Measurements from ENCODE around the gene METTL21C.

METTL21C gene

DNA sequence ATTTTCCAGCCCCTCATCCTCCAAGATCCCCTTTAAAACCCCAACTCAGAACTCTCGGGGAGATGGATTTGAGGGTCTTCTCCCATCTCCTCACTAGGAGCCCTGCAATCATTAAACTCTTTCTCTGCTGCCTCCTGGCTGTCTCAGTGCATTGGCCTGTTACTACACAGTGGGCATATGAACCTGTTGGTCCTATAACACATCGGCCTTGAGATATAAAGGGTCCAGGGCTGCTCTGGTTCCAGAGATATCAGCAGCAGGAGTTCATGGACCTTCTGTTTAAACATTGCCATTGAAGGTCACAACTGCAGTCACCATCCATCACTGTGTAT, 3.8 kb upstream of the METTL21C start:
- no peak overlapping the region for H3K4me3 ChIP-seq (ENCODE audit: low read depth, low read length)
- TF ChIP-seq CTCF (IDR thresholded peaks at IDR 0.05; ENCODE audit: borderline replicate concordance, insufficient read depth, low read depth, low read length), result no peak

GRCh38 chr13:102697929-102698648, 3.2 kb upstream of the METTL21C start:
- no peak overlapping the region for H3K4me3 ChIP-seq (ENCODE audit: low read depth, low read length)
- TF ChIP-seq CTCF (IDR thresholded peaks at IDR 0.05; ENCODE audit: borderline replicate concordance, insufficient read depth, low read depth, low read length), result no peak

GRCh38 chr13:102697264-102697663, 2.4 kb upstream of the METTL21C start:
- TF ChIP-seq CTCF (IDR thresholded peaks at IDR 0.05; ENCODE audit: borderline replicate concordance, insufficient read depth, low read depth, low read length), result no peak
- no peak overlapping the region for H3K4me3 ChIP-seq (ENCODE audit: low read depth, low read length)

GRCh38 chr13:102696465-102696864, 1.6 kb upstream of the METTL21C start:
- no peak overlapping the region for H3K4me3 ChIP-seq (ENCODE audit: low read depth, low read length)
- no peak for TF ChIP-seq CTCF (IDR thresholded peaks at IDR 0.05; ENCODE audit: borderline replicate concordance, insufficient read depth, low read depth, low read length)

DNA sequence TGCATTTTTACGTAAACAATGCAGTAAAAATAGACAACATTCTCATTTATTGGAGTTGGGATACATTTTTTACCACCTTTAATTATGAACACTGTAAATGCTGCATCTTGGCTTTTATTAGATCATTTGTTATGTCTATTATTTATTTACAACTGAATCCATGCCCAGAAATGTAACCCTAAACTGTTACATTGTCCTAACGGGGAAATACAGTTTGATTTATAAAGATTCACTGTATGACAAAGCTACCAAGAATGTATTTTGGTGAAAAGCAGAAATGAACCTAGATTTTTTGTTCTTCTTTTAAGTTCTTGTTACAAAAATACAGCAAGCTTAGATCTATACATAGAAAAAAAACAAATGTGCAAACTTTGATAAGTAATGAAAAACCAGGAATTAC, 1.1 kb downstream of the METTL21C start:
- no peak for TF ChIP-seq CTCF (IDR thresholded peaks at IDR 0.05; ENCODE audit: borderline replicate concordance, insufficient read depth, low read depth, low read length)
- no peak overlapping the region for H3K4me3 ChIP-seq (ENCODE audit: low read depth, low read length)

- TF ChIP-seq CTCF (IDR thresholded peaks at IDR 0.05; ENCODE audit: borderline replicate concordance, insufficient read depth, low read depth, low read length), result no peak
- H3K4me3 ChIP-seq (ENCODE audit: low read depth, low read length), result no peak overlapping the region
Measured at GRCh38 chr13:102693250-102693649, 1.6 kb downstream of the METTL21C start.

DNA sequence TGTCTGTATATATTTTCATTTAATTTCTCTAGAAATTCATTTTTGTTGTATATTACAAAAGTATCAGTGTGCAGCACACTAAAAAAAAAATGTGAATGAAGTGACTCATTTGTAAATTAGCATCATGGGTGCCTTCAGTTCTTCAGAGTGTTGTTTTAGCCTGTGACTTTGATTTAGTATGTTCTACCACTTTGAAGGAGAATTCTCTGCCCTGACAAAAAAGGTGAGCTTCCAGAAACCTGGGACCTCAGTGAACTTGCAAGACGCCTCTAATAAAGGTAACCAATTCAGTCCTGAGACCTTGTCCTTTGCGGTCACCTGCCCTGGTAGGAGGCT, 2.4 kb downstream of the METTL21C start:
- TF ChIP-seq CTCF (IDR thresholded peaks at IDR 0.05; ENCODE audit: borderline replicate concordance, insufficient read depth, low read depth, low read length), result no peak
- H3K4me3 ChIP-seq (ENCODE audit: low read depth, low read length), result no peak overlapping the region
